ENCODE results near the gene DDX19B. TPM values are rescaled to one million over a fixed set of nuclear protein-coding genes. Genes with fewer than 3 reads are reported as not detected.
"Not testable (repeated sequence)": the region's sequence is repeated elsewhere in the genome, so short reads cannot be mapped to it uniquely, and the experiment has no call there.

Gene DDX19B
- total RNA-seq, 1 donor from 2014 or later, result 25.3 TPM

DNA sequence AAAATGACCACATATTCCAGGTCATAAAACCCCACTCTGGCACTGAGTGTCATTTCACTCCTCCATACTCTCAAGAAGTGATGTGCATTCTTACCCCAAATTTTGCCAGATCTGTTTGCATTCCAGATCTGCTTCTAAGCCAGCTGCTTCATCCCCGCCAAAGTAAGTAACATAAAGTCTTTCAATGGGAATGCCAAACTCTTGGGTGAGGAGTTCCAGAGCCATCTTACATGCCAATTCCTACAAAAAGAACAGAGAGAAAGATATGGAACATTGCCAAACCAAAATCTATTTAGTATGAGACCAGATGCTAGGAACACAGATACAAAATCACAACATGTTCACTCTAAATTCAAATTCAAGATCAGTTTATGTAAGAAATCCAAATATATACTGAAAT, 22.6 kb upstream of the DDX19B start:
- DNase-seq (ENCODE audit: low spot score in 2 of 2) (no peak), FAIRE-seq (no peak)

DNA sequence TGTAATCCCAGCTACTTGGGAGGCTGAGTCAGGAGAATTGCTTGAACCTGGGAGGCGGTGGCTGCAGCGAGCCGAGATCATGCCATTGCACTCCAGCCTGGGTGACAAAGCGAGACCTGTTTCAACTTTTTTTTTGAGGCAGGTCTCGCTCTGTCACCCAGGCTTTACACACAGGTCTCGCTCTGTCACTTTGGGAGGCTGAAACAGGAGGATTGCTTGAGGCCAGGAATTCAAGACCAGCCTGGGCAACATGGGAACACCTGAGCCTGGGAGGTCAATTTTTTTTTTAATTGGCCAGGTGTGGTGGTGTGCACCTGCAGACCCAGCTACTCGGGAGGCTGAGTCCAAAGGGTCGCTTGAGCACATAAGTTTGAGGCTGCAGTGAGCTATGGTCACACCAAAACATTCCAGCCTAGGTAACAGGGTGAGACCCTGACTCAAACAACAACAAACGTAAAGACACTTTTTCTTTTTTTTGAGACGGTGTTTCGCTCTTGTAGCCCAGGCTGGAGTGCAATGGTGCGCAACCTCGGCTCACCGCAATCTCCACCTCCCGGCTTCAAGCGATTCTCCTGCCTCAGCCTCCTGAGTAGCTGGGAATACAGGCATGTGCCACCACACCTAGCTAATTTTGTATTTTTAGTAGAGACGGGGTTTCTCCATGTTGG, 11.5 kb upstream of the DDX19B start:
- not testable (repeated sequence) for FAIRE-seq; DNase-seq (ENCODE audit: low spot score in 2 of 2)

- DNase-seq (ENCODE audit: low spot score in 2 of 2) (peak; percentile 94 to 96), FAIRE-seq (no peak)
Observed at GRCh38 chr16:70289229-70290094, 9.5 kb upstream of the DDX19B start, which contains the start of gene AARS1. TSS of gene AARS1 (minus strand) at chr16:70289506. CDS start at chr16:70282763, 6,743 bp downstream.

DNA sequence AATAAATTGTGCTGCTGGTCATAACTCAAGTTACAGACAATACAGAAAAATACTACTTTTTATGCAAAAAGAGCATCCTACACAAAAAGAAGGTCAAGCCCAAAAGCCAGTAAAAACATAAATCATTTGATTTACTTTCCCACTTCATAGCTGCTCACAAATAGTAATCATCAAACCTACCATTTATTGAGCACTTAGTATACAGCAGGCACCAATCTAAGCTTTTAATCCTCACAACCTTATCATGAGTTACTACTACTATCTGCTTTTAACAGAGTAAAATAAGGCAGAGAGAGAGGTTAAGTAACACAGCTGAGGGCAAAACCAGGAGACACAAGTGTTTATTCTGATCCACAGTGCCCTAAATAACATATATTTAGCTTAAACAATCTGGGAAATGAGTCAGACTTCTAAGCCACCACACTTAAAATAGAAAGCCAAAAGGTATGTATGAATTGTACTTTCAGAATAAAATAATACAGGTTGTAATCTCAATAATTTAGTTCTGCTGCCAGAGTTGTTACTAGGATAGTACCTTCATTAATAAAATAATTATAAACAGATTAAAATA, 8.0 kb upstream of the DDX19B start:
- no peak for FAIRE-seq
- DNase-seq (ENCODE audit: low spot score in 2 of 2), result no peak

DNA sequence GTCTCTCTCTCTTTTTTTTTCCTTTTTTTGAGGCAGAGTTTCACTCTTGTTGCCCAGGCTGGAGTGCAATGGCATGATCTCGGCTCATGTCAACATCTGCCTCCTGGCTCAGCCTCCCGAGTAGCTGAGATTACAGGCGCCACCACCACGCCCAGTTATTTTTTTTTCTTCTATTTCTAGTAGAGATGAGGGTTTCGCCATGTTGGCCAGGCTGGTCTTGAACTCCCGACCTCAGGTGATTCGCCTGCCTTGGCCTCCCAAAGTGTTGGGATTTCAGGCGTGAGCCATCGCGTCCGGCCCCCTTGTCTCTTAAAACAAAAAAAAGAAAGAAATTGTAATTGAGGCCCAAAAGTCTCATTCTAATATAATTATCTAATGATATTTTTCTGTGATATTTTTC, 6.8 kb upstream of the DDX19B start:
- FAIRE-seq; DNase-seq (ENCODE audit: low spot score in 2 of 2): not testable (repeated sequence)

DNA sequence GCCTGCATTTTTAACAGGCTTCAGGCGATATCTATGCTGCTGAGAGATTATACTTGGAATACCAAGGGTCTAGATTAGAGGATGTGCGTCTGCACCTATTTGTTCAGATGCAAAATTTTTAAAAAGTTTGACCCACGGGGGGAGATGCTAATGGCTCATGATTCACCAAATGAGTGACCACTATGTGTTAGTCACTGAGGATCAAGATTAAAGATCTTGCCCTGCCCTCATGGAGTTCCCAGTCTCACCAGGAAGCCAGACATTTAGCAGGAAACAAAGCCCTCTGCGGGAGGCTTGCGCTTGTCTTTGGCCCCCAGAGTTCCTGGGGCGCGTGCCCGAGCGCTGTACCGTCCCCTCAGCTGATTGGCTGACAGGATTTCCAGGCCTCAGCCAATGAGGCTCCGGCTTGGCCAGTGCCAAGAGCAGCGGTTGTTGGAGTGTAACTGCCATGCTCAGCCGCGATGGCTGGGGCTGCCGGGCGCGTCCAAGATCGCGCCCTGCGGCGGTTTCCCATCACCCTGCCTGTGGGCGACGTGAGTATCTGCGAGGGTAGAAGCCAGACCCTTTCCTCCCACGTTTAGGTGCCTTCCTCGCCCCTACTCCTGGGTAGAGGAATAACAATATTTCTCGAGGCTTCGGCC, 4.5 kb upstream of the DDX19B start:
- no peak for FAIRE-seq
- no peak for DNase-seq (ENCODE audit: low spot score in 2 of 2)

DNA sequence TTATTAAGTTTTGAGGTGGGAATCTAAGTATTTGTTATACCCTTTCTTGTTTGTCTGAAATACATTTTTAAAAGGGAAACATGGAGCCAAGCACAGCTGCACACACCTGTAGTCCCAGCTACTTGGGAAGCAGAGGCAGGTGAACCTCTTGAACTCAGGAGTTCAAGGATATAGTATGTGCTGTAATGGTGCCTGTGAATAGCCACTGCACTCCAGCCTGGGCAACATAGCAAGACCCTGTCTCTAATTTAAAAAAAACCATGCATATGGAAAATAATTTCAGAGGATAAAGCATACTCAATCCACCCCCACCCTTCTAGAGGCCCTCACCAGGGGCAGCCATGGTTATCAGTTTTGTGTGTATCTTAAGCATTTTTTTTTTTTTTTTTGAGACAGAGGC, 3.4 kb upstream of the DDX19B start:
- FAIRE-seq (no peak), DNase-seq (ENCODE audit: low spot score in 2 of 2) (no peak)

- DNase-seq (ENCODE audit: low spot score in 2 of 2), result no peak
- FAIRE-seq, result no peak
Observed at GRCh38 chr16:70301121-70301520, 2.1 kb downstream of the DDX19B start.

- no peak for DNase-seq (ENCODE audit: low spot score in 2 of 2)
- no peak for FAIRE-seq
Observed at GRCh38 chr16:70302745-70303144, 3.8 kb downstream of the DDX19B start.

GRCh38 chr16:70304892-70305448, 6.0 kb downstream of the DDX19B start:
- DNase-seq (ENCODE audit: low spot score in 2 of 2) (no peak), FAIRE-seq (no peak)

- no peak for DNase-seq (ENCODE audit: low spot score in 2 of 2)
- no peak for FAIRE-seq
Observed at GRCh38 chr16:70306880-70307279, 7.9 kb downstream of the DDX19B start.

- not testable (repeated sequence) for FAIRE-seq
Observed at GRCh38 chr16:70307726-70308125, 8.7 kb downstream of the DDX19B start.

DNA sequence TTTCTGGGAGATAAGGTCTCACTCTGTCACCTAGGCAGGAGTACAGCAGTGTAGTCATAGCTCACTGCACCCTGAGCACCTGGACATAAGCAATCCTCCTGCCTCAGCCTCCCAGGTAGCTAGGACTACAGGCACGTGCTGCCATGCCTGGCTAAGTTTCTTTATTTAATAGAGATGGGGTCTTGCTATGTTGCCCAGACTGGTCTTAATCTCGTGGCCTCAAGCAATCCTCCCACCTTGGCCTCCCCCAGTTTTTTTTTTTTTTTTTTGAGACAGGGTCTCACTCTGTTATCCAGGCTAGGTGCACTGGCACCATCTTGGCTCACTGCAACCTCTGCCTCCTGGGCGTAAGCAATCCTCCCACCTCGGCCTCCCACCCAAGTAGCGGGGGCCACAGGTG, 21.1 kb downstream of the DDX19B start:
- DNase-seq (ENCODE audit: low spot score in 2 of 2) (no peak), FAIRE-seq (no peak)

More at GRCh38 chr16:70307726-70308125, 8.7 kb downstream of the DDX19B start:
- not testable (repeated sequence) for DNase-seq (ENCODE audit: low spot score in 2 of 2)

DNA sequence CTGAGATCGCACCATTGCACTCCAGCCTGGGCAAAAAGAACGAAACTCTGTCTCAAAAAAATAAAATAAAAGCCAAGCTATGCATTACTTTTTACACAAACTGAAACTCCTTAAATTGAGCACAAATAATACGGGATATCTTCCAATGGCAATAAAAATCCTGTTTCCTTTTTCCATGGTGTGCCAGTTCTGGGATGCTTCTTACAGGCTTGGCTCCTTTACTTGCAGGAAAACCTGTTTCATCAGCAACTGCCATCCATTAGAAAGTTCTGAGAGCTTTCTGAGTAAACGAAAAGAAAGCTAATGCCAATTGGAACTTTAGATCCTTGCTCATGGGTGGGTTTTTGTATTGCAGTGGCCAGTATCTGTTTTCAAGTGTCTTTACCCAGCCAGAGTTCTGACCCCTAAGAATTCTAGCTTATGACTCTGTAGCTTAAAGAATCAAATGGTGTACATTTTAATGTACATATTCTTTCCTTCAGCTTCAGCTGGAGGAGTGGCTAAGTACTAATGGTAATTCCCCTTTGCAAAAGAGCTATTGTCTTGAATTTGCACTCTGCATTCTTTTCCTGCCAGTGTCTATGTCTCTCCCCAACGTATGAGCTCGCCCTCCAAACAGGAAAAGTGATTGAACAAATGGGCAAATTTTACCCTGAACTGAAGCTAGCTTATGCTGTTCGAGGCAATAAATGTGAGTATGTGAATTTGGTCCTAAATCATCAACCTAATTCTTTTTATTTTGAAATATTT, 26.2 kb downstream of the DDX19B start:
- DNase-seq (ENCODE audit: low spot score in 2 of 2) (no peak), FAIRE-seq (no peak)

DNA sequence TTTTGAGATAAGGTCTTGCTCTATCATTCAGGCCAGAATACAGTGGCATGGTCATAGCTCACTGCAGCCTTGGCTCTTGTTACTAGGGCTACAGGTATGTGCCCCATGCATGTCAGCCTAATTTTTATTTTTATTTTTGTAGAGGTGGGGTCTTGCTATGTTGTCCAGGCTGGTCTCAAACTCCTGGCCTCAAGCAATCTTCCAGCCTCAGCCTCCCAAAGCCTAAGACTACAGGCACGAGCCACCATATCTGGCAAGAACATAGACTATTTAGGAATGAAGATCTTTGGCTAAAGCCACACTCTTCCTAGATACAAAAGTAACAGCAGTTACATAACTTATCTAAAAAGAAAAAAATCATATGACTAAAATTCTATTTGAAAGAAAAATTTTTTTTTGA, 32.1 kb downstream of the DDX19B start:
- FAIRE-seq (no peak), DNase-seq (ENCODE audit: low spot score in 2 of 2) (no peak)

- no peak for FAIRE-seq
- DNase-seq (ENCODE audit: low spot score in 2 of 2), result no peak
Observed at GRCh38 chr16:70331588-70332358, 32.8 kb downstream of the DDX19B start.

DNA sequence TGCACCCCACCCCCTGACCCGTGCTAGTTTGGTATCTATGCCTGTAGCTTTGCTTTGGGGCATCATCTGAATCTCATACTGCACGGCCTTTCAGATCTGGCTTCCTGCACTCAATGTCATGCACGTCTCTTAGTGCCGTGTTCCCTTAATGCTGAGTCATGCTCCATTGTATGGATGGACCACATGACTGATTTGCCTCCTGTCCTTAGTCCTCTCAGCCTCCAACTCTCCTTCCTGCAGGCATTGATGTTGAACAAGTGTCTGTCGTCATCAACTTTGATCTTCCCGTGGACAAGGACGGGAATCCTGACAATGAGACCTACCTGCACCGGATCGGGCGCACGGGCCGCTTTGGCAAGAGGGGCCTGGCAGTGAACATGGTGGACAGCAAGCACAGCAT, 33.7 kb downstream of the DDX19B start:
- DNase-seq (ENCODE audit: low spot score in 2 of 2); FAIRE-seq: not testable (repeated sequence)

GRCh38 chr16:70337814-70338213, 38.8 kb downstream of the DDX19B start:
- DNase-seq (ENCODE audit: low spot score in 2 of 2), result no peak
- no peak for FAIRE-seq

DNA sequence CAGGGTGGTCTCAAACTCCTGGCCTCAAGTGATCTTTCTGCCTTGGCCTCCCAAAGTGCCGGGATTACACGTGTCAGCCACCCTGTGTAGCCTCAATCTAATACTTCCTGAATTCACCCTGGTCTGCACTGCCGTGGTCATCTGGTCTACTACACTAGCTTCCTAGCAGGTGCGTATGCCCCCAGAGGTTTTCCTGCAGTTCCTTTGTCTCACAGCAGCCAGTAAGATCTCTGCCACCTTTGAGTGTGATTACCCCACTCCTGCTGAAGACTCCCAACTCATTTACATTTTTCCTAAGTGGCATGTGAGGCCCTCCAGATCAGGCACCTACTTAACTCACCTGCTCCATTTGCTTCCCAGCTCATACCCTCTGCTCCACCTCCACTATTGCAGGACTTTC, 42.6 kb downstream of the DDX19B start:
- no peak for FAIRE-seq
- DNase-seq (ENCODE audit: low spot score in 2 of 2), result no peak

Measured in frontal cortex (tissue), 4 donors.